Heart right ventricle (tissue), 16 donors: ENCODE data around the gene FAN1. TPM values are rescaled to one million over a fixed set of nuclear protein-coding genes. Genes with fewer than 3 reads are reported as not detected.
A peak's percentile ranks its signal among the peaks of the same experiment; 100 is the strongest.

ENCODE experiments used
- ATAC-seq, 8 donors: fragments of 200-7000 bp; cut with Tn5 transposase; one replicate each; pipeline ENCODE4 v1.9.1; 2020; ENCODE audit warnings: mild to moderate bottlenecking in 8 of 8, moderate library complexity in 8 of 8, moderate number of reproducible peaks in 1 of 8
- DNase-seq, 2 donors: peaks; one replicate each; pipeline ENCODE4 v3.0.0-alpha.2; 2020
- H3K27ac ChIP-seq, 10 donors: fragments of 200-600 bp; sonication (generic) in 2 of 10; one replicate each; pipeline versions ENCODE4 v1.5.0 to v1.8.0; 2020 to 2022; ENCODE audit warnings: mild to moderate bottlenecking in 3 of 10
- H3K27me3 ChIP-seq, 7 donors: fragments of 200-600 bp; one replicate each; pipeline ENCODE4 v1.8.0; 2021 to 2022; ENCODE audit warnings: mild to moderate bottlenecking in 2 of 7
- H3K36me3 ChIP-seq, 9 donors: fragments of 200-600 bp; sonication (generic) in 1 of 9; one replicate each; pipeline versions ENCODE4 v1.5.0 to v1.8.0; 2020 to 2022; ENCODE audit warnings: mild to moderate bottlenecking in 2 of 9
- H3K4me1 ChIP-seq, 9 donors: fragments of 200-600 bp; sonication (generic) in 1 of 9; one replicate each; pipeline versions ENCODE4 v1.5.0 to v1.8.0; 2020 to 2022; ENCODE audit warnings: mild to moderate bottlenecking in 4 of 9
- H3K4me3 ChIP-seq, 10 donors: fragments of 200-600 bp; sonication (generic) in 2 of 10; one replicate each; pipeline versions ENCODE4 v1.5.0 to v1.8.0; 2020 to 2022; ENCODE audit warnings: mild to moderate bottlenecking in 7 of 10, moderate library complexity in 2 of 10
- H3K9me3 ChIP-seq, 11 donors: fragments of 200-600 bp in 10 of 11; sonication (generic) in 2 of 11; one replicate each; pipeline versions ENCODE4 v1.5.0 to v1.8.0; 2013 to 2022; ENCODE audit warnings: mild to moderate bottlenecking in 2 of 11, control low read depth in 1 of 11, moderate library complexity in 1 of 11
- CTCF ChIP-seq, 9 donors: fragments of 200-600 bp; sonication (generic) in 2 of 9; IDR thresholded peaks; one replicate each; pipeline versions ENCODE4 v1.5.0 to v1.8.0; 2021 to 2022; ENCODE audit warnings: antibody characterized with exemption in 9 of 9, mild to moderate bottlenecking in 5 of 9, moderate library complexity in 1 of 9
- WGBS, 2 donors: extraction: QIAGEN DNeasy Blood & Tissue Kit; methylation state at CpG; one replicate each; pipeline ENCODE4 v1.1.7; 2013; ENCODE audit warnings: inconsistent platforms in 1 of 2; 5-methylcytosine and 5-hydroxymethylcytosine counted together
- intact Hi-C, 10 donors: fragments of 100-400 bp; cut with DNase I; formaldehyde crosslinking; loops; one replicate each; pipeline versions ENCODE4 v1.11.1 to v1.14.2; 2022
- polyA plus RNA-seq, 2 donors: library from polyadenylated mRNA; stranded (reverse); fragments of 200-250 nt; gene quantifications; one replicate each; pipeline ENCODE4 v1.2.3, GENCODE V29; 2013
- total RNA-seq, 10 donors: library from RNA; stranded (reverse); fragmentation: NEBNext Ultra II Directional in 3 of 10; extraction: Animal tissue kit (Norgen Biotek cat#: 25700) in 3 of 10; gene quantifications; one replicate each; pipeline versions ENCODE4 v1.2.1 to v1.2.4, GENCODE V29; 2021 to 2023
- donor health status: Arrhythmogenic right ventricular cardiomyopathy.
- donor health status: ischemic (EF 13 %, LVEDD 7.1; RV severe dilation, severe dysfunction).
- donor health status: healthy with polysubstance abuse.
- donor health status: DM: no; HTN: yes; CAD: no.
- donor health status: DM: no; HTN: no; CAD: no.
- donor health status: ischemic (EF 25% LVEDD 6.9; RV normal size, moderate dysfunction).
- donor health status: ischemic (EF 25% LVEDD 5.7; RV mildly dilated, moderate dysfunction).
- donor health status: healthy.
- donor health status: DM: yes; HTN: yes; CAD: no.
- donor health status: Ischemic cardiomyopathy.
- donor health status: ischemic (EF 35%, LVEDD 5.7; RV mildly dilated, moderate dysfunction).
- donor health status: nonischemic (EF 11% LVEDD 7.7; RV severe dilation, severe dysfunction).
- donor health status: DM: yes; HTN: yes; CAD: no.
- donor health status: PGD.
- donor health status: ischemic (EF 29% LVEDD 5.4; RV normal size, mild dysfunction).
- donor health status: nonischemic (EF 23%, LVEDD 6.1; RV moderate dilation, normal function).

The FAN1 gene
- total and polyA plus RNA-seq, 12 donors = 8.2 to 28.0 (median 16.6) TPM

- Histone ChIP-seq H3K27ac (peak overlapping the region in 4 of 10 donors; percentile 35 to 53 (median 47)), H3K9me3 (peaks cover 0 to 10% (median 0%) of the 10 kb centered on the region in 11 donors), H3K27me3 (no peaks in the 10 kb centered on the region), H3K4me3 (no peak overlapping the region), H3K4me1 (peaks cover 0 to 27% (median 17%) of the 10 kb centered on the region in 9 donors), H3K36me3 (peaks cover 0 to 100% (median 91%) of the 10 kb centered on the region in 9 donors)
- intact Hi-C loops = no loop called here
- DNase-seq (no peak), ATAC-seq (peak; percentile 33 to 91 (median 78))
- TF ChIP-seq CTCF (IDR thresholded peaks at IDR 0.05) = no peak
- 77 to 81% methylated on average over 7 of the region's 7 CpGs for WGBS, 2 donors
Measured at GRCh38 chr15:30953183-30953582, 49.5 kb downstream of the FAN1 start.

GRCh38 chr15:30953731-30954378 is 50.1 kb downstream of the FAN1 start:
- intact Hi-C loops = no loop called here
- 53 to 56% methylated on average over 7 of the region's 7 CpGs for WGBS, 2 donors
- ATAC-seq = peak; percentile 43 to 85 (median 56)

GRCh38 chr15:30954674-30955073 is 51.0 kb downstream of the FAN1 start:
- ATAC-seq (no peak), DNase-seq (no peak)
- intact Hi-C loops = no loop called here
- Histone ChIP-seq H3K27ac (peak overlapping the region in 3 of 10 donors; percentile 18 to 49 (median 35)), H3K4me1 (peaks cover 0 to 27% (median 17%) of the 10 kb centered on the region in 9 donors), H3K27me3 (no peaks in the 10 kb centered on the region), H3K36me3 (peaks cover 0 to 100% (median 91%) of the 10 kb centered on the region in 9 donors), H3K4me3 (no peak overlapping the region), H3K9me3 (peaks cover 0 to 3% (median 0%) of the 10 kb centered on the region in 11 donors)
- TF ChIP-seq CTCF (IDR thresholded peaks at IDR 0.05) = no peak
- WGBS, 2 donors = 89 to 96% methylated on average over 1 of the region's 1 CpG

More at GRCh38 chr15:30953731-30954378, 50.1 kb downstream of the FAN1 start:
- H3K4me1 ChIP-seq = peaks cover 0 to 27% (median 17%) of the 10 kb centered on the region in 9 donors
- peaks cover 0 to 10% (median 0%) of the 10 kb centered on the region in 11 donors for H3K9me3 ChIP-seq
- peak overlapping the region in 8 of 10 donors; percentile 9 to 53 (median 35) for H3K27ac ChIP-seq
- no peak for TF ChIP-seq CTCF (IDR thresholded peaks at IDR 0.05)
- DNase-seq = peak in 1 of 2 donors; percentile 25
- H3K4me3 ChIP-seq = no peak overlapping the region
- H3K27me3 ChIP-seq = no peaks in the 10 kb centered on the region
- peaks cover 0 to 100% (median 91%) of the 10 kb centered on the region in 9 donors for H3K36me3 ChIP-seq

DNA sequence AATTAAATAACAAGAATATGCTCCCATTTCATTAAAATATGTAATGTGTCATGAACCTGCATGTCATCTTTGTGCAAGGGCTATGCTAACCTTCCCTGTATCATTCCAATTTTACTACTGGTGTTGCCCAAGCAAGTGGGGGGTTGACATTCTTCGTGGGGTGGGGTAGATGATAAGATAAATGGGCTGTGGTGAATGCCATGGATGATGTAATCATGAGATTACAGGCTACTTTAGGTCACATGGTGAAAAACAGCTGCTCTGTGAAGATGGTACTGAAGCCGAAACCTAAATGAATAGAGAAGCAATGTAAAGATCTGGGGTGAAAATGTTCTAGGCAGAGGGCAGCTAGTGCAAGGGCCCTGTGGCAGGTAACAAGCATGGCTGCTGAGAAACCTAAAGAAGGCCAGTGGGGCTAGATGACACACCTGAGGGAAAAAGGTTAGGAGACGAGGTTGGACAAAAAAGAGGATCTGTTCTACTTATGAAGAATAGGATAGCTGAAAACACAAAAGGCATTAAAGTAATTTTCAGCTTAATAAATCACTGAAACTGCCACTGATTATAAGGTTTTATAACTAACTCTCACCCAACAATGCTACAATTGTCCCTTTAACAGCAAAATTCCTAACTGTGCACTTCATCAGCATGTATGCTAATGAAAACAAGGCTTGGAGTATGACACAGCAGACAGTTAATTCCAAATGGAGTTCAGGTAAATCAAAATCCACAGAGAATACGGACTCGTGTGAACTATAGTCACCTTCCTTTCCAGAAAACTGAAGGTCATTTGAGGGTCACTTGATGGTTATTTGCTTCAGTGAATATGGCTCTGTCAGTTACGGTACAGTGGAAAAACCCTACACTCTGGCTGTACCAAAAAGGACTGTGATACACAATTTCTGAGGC is 52.8 kb downstream of the FAN1 start:
- intact Hi-C loops = no loop called here
- 81 to 82% methylated on average over 6 of the region's 6 CpGs for WGBS, 2 donors

More for the DNA sequence above, 52.8 kb downstream of the FAN1 start:
- H3K27me3 ChIP-seq = no peaks in the 10 kb centered on the region
- H3K27ac ChIP-seq = no peak overlapping the region
- H3K36me3 ChIP-seq = peaks cover 0 to 100% (median 83%) of the 10 kb centered on the region in 9 donors
- ATAC-seq = no peak
- no peak for DNase-seq
- no peak for TF ChIP-seq CTCF (IDR thresholded peaks at IDR 0.05)
- H3K4me1 ChIP-seq = peaks cover 0 to 32% (median 20%) of the 10 kb centered on the region in 9 donors
- H3K9me3 ChIP-seq = no peaks in the 10 kb centered on the region
- no peak overlapping the region for H3K4me3 ChIP-seq
